Activated naive CD8-positive, alpha-beta T cell (primary cell): ENCODE results near the gene GTF3C4.
"Not testable (repeated sequence)": the region's sequence is repeated elsewhere in the genome, so short reads cannot be mapped to it uniquely, and the experiment has no call there.

Experiments used
- H3K27ac Mint-ChIP-seq: one replicate; pipeline ENCODE4 v1.8.0; 2021; ENCODE audit warnings: mixed read lengths
- H3K27me3 Mint-ChIP-seq: one replicate; pipeline ENCODE4 v1.8.0; 2021; ENCODE audit warnings: mixed read lengths
- H3K36me3 Mint-ChIP-seq: one replicate; pipeline ENCODE4 v1.8.0; 2021; ENCODE audit warnings: mixed read lengths
- H3K4me1 Mint-ChIP-seq: one replicate; pipeline ENCODE4 v1.8.0; 2021; ENCODE audit warnings: low read depth, mixed read lengths
- H3K4me3 Mint-ChIP-seq: one replicate; pipeline ENCODE4 v1.8.0; 2021; ENCODE audit warnings: mild to moderate bottlenecking, mixed read lengths
- H3K9me3 Mint-ChIP-seq: one replicate; pipeline ENCODE4 v1.8.0; 2021; ENCODE audit warnings: low read depth, mixed read lengths

The GTF3C4 gene

DNA sequence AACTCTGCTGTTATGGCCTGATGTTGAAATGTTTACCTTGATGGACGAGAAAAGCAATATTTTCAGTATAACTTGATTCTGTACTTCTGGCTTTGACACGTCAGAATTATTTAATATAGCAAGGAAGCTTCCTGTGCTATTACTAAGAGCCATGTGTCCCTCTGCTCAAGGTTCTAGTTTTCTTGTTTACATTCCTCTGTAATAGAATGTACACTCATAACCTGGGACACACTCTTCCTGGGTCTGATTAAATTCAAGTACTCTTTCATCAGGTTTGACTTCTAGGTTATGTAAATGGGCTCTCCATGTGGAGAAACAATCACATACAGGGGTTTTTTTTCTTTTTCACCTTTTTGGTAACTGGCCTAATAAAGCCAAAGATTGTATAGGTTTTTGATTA lies 33.1 kb downstream of the GTF3C4 start:
- Mint-ChIP-seq H3K9me3 (peaks cover 3% of the 10 kb centered on the region), H3K36me3 (peaks cover 3% of the 10 kb centered on the region), H3K4me1 (no peaks in the 10 kb centered on the region), H3K4me3 (no peak overlapping the region), H3K27me3 (peaks cover 2% of the 10 kb centered on the region), H3K27ac (no peak overlapping the region)

DNA sequence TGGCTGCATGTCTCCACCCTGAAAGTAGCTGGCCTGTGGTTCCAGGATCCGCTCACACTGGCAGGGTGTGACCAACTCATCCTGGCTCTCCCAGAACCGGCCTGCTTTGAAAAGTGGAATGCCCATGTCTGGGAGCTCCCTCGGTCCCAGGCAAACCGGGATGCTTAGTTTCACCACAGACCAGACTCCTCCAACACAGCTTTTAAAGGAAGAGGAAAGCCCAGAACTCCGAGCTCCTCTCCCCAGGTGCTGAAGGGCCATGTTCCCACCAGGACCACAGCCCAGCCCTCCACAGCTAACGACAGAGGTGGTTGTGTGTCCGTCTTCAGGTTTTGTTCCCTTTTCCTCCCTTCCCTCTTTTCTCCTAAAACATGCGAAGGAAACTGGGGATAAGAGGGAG lies 38.0 kb downstream of the GTF3C4 start:
- H3K36me3 Mint-ChIP-seq: no peaks in the 10 kb centered on the region
- H3K27me3 Mint-ChIP-seq: no peaks in the 10 kb centered on the region
- H3K4me3 Mint-ChIP-seq: no peak overlapping the region
- H3K4me1 Mint-ChIP-seq: no peaks in the 10 kb centered on the region
- no peaks in the 10 kb centered on the region for H3K9me3 Mint-ChIP-seq
- H3K27ac Mint-ChIP-seq: no peak overlapping the region

DNA sequence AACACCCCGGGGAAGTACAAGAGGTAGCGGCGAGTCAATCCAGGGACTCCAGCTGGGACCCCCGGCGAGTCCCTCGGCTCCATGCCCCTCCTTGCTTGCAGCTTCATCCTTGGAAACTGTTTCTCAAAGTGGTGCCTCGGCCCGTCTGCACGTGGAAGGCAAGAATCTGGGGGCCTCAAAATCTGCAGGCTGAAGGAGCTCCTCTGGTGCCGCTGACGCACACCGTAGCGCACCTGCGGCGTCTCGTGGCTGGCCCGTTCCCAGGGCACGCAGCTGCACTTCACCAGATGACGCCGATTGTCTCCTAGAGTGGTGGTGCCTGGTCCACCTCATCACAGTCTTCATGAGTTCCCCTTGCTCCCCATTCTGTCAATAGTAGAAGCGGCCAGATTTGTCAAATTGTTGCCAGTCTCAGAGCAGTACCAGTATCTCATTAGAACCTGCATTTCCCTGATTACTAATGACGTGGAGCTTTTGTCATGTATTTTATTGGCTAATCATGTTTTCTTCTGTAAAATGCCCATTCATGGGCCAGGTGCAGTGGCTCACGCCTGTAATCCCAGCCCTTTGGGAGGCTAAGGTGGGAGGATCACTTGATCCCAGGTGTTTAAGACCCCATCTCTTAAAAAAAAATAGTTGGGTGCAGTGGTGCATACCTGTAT lies 38.6 kb downstream of the GTF3C4 start:
- Mint-ChIP-seq H3K9me3 (no peaks in the 10 kb centered on the region), H3K36me3 (no peaks in the 10 kb centered on the region), H3K27me3 (peaks cover 3% of the 10 kb centered on the region), H3K4me1 (no peaks in the 10 kb centered on the region), H3K27ac (no peak overlapping the region), H3K4me3 (no peak overlapping the region)

DNA sequence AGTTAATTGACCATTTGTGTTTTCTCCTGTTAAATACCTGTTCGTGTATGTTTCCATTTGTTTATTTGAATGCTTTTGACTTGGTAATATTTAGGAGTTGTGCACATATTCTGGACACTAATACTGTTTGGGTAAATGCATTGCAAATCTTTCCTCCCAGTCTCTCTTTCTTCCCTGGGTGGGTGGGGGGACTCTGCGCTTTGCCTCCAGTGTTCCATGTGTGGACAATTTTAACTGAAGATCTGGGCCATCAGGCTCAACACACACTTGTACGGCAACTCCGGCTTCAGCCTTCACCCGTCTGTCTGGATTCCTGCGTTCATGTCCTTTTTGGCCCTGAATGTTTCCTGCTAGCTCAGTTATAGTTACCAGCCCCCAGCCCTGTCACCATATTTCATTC lies 40.1 kb downstream of the GTF3C4 start:
- Mint-ChIP-seq H3K4me1 (no peaks in the 10 kb centered on the region), H3K27ac (no peak overlapping the region), H3K9me3 (no peaks in the 10 kb centered on the region), H3K36me3 (no peaks in the 10 kb centered on the region), H3K27me3 (peaks cover 3% of the 10 kb centered on the region), H3K4me3 (no peak overlapping the region)

DNA sequence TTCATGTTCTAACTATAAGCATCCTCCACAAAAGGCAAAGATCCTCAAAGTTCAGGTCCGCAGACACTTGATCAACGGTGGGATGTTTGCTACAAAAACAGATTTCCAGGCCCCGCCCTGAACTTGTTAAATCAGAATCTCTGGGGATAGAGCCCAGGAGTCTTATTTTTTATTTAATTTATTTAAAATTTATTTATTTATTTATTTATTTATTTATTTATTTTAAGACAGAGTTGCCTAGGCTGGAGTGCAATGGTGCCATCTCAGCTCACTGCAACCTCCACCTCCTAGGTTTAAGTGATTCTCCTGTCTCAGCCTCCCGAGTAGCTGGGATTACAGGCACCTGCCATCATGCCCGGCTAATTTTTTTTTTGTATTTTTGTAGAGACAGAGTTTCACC lies 40.9 kb downstream of the GTF3C4 start:
- not testable (repeated sequence) for H3K36me3 Mint-ChIP-seq, H3K27me3 Mint-ChIP-seq, H3K27ac Mint-ChIP-seq, H3K4me1 Mint-ChIP-seq, H3K4me3 Mint-ChIP-seq, H3K9me3 Mint-ChIP-seq

DNA sequence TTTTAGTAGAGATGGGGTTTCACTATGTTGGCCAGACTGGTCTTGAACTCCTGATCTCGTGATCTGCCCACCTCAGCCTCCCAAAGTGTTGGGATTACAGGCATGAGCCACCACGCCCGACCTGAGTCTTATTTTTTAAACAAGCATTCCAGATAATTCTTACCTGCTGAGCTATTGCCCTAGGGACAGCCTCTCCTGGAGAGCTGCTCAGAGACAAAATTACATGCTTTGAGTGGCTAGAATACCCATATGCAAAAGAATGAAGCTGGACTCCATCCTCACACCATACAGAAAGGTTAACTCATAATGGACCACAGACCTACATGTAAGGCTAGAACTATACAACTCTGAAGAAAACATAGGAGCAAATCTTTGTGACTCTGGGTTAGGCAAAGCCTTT lies 41.6 kb downstream of the GTF3C4 start:
- Mint-ChIP-seq H3K36me3 (no peaks in the 10 kb centered on the region), H3K9me3 (no peaks in the 10 kb centered on the region), H3K27me3 (peaks cover 3% of the 10 kb centered on the region), H3K27ac (no peak overlapping the region), H3K4me1 (no peaks in the 10 kb centered on the region), H3K4me3 (no peak overlapping the region)

DNA sequence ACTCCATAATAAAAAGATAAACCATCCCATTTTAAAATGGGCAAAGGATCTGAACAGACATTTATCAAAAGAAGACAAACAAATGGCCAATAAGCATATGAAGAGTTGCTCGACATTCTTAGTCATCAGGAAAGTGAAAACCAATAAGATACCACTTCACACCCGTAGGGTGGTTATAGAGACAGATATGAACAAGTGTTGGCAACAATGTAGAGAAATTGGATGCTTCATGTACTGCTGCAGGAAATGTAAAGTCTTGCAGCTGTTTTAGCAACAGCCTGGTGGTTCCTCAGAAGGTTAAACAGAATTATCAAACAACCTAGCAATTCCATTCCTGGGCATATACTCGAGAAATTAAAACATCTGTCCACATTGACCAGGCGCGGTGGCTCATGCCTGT lies 42.5 kb downstream of the GTF3C4 start:
- no peak overlapping the region for H3K4me3 Mint-ChIP-seq
- no peaks in the 10 kb centered on the region for H3K36me3 Mint-ChIP-seq
- no peak overlapping the region for H3K27ac Mint-ChIP-seq
- peaks cover 3% of the 10 kb centered on the region for H3K4me1 Mint-ChIP-seq
- H3K27me3 Mint-ChIP-seq: peaks cover 8% of the 10 kb centered on the region
- H3K9me3 Mint-ChIP-seq: no peaks in the 10 kb centered on the region

DNA sequence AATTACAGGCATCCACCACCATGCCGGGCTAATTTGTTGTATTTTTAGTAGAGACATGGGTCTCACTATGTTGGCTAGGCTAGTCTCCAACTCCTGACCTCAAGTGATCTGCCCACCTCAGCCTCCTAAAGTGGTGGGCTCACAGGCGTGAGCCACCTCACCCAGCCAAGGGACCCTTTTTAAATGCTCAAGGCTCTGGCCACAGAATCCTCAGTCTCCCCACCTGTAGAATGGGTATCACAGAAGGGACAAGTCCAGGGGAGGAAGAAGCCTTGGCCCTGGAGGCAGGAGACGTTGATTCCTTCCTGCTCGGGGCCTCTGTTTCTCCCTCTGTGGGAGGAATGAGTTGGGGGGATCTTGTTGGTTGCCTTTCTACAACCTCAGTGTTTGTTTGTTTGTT lies 45.7 kb downstream of the GTF3C4 start:
- Mint-ChIP-seq H3K36me3 (no peaks in the 10 kb centered on the region), H3K4me3 (no peak overlapping the region), H3K9me3 (no peaks in the 10 kb centered on the region), H3K27me3 (peaks cover 18% of the 10 kb centered on the region), H3K4me1 (peaks cover 10% of the 10 kb centered on the region), H3K27ac (no peak overlapping the region)

DNA sequence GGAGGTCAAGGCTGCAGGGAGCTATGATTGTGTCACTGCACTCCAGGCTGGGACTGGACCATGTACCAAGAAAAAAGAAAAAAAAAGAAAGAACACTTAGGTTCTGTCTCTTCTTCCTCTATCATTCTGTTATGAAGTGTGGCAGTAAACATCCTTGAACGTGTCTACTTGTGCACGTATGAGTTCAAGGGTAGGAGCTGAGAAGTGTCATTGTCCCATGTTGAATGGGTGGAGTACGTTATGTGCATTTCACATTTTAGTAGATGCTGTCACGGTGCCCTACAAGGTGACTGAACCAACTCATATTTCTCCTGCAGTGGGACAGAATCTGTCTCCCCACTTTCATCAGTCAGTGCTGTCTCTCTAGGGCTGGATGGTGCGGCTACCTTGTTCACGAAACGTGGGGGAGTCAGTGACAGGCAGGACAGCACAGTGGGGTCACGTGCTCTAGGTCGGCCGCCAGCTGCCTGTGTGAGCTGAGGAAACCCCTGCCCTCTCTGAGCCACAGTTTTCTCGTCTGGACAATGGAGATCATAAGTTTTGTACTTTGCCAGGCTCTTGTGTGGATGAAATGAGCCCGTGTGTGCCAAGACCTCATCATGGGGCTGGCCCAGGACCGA lies 47.2 kb downstream of the GTF3C4 start:
- Mint-ChIP-seq H3K9me3 (no peaks in the 10 kb centered on the region), H3K36me3 (no peaks in the 10 kb centered on the region), H3K27ac (no peak overlapping the region), H3K4me3 (no peak overlapping the region), H3K27me3 (peaks cover 18% of the 10 kb centered on the region), H3K4me1 (peaks cover 10% of the 10 kb centered on the region)

DNA sequence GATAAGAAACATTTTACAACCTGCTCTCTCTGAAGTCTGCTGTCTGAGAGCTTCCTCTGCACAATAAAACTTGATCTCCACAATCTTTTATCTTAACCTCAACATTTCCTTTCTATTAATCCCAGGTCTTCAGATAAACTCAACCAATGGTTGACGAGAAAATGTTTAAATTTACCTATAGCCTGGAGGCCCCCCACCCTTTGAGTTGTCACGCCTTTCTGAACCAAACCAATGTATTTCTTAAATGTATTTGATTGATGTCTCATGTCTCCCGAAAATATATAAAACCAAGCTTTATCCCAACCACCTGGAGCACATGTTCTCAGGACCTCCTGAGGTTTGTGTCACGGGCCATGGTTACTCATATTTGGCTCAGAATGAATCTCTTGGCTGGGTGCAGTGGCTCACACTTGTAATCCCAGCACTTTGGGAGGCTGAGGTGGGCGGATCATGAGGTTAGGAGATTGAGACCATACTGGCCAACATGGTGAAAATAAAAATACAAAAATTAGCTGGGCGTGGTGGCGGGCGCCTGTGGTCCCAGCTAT lies 48.2 kb downstream of the GTF3C4 start:
- not testable (repeated sequence) for H3K27ac Mint-ChIP-seq, H3K4me1 Mint-ChIP-seq, H3K36me3 Mint-ChIP-seq, H3K9me3 Mint-ChIP-seq, H3K4me3 Mint-ChIP-seq
- peaks cover 19% of the 10 kb centered on the region for H3K27me3 Mint-ChIP-seq

DNA sequence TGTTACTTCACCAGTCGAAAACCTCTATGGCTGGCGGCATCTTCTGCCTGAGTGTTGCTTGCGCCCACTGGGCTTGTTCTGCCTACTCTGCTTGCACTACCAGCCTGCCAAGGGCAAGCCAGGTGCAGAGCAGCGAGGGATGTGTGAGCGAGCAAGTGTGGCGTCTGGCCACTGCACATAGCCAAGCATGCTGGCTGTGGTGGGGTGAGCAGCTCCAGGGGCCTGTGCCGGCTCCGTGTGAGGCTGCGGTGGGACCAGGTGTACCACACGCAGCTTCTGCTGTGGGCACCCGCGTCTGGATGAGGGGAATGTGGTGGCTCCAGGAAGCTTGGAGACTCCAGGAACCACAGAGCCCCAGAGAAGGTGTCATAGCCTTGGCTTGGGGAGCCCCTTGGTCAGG lies 51.4 kb downstream of the GTF3C4 start:
- Mint-ChIP-seq H3K27me3 (peaks cover 18% of the 10 kb centered on the region), H3K4me3 (no peak overlapping the region), H3K9me3 (no peaks in the 10 kb centered on the region), H3K36me3 (no peaks in the 10 kb centered on the region), H3K27ac (no peak overlapping the region), H3K4me1 (peaks cover 10% of the 10 kb centered on the region)

DNA sequence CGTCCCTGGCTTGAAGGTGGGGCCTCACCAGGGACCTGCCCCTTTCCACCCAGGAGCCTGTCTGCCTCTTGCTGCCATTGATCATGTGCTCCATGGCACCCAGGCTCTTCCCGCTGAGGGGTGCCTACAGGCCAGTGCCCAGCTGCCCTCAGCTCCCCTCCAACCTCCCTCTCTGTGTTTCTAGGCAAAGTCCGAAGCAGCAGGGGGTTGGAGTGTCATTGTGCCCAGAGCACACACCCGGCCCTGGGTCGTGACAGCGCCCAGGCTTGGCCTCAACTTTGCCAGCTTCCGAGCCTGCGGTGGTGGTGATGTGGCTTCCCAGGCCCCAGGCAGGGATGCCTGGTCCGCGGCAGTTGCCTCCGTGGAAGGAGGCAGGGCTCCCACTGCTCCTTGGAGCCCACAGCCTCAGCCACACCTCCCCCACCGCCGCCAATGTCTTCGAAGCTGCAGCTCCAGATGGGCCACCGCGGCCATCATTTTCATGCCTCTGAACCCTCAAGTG lies 52.4 kb downstream of the GTF3C4 start:
- peaks cover 8% of the 10 kb centered on the region for H3K4me1 Mint-ChIP-seq
- H3K27me3 Mint-ChIP-seq: peaks cover 13% of the 10 kb centered on the region
- no peaks in the 10 kb centered on the region for H3K9me3 Mint-ChIP-seq
- no peak overlapping the region for H3K27ac Mint-ChIP-seq
- no peaks in the 10 kb centered on the region for H3K36me3 Mint-ChIP-seq
- H3K4me3 Mint-ChIP-seq: no peak overlapping the region

DNA sequence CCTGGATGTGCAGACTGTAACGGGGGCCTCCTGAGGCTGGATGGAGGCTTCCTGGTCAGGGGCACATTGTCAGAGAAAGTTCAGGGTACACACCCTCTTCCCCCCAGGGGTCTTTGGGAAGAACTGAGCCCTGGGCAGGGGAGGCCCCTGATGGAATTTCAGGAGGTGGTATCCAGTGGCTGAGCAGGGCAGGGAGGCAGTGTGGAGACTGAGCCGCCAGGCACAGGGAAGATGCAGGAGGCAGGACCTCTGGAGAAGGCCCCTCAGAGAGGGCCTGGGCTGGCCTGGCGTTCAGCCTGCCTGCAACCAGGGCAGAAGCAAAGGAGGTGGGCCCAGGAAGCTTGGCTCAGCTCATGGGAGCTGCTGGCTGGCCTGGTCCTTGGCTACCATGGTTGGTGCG lies 53.5 kb downstream of the GTF3C4 start:
- H3K4me3 Mint-ChIP-seq: no peak overlapping the region
- H3K36me3 Mint-ChIP-seq: no peaks in the 10 kb centered on the region
- no peaks in the 10 kb centered on the region for H3K4me1 Mint-ChIP-seq
- H3K27ac Mint-ChIP-seq: no peak overlapping the region
- H3K9me3 Mint-ChIP-seq: no peaks in the 10 kb centered on the region
- peaks cover 8% of the 10 kb centered on the region for H3K27me3 Mint-ChIP-seq

DNA sequence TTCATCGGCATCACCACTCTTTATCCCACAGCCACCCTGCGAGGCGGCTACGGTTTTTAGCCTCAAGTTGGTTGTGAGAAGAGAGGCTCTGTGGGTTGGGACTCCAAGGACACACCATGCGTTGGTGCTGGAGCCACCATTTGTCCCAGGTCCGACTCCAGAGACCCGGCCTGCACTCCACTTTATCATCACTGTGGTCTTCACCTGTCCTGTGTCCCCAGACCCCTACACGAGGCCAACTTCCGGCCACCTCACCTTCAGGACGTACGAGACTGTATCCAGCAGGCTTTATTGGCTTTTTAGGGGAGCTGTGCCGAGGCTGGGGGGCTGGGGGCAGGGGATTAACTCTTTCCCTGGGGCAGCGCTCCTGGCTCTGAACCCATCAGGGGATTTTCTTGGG lies 55.0 kb downstream of the GTF3C4 start:
- Mint-ChIP-seq H3K27me3 (peaks cover 3% of the 10 kb centered on the region), H3K9me3 (no peaks in the 10 kb centered on the region), H3K36me3 (no peaks in the 10 kb centered on the region), H3K27ac (no peak overlapping the region), H3K4me1 (no peaks in the 10 kb centered on the region), H3K4me3 (no peak overlapping the region)

DNA sequence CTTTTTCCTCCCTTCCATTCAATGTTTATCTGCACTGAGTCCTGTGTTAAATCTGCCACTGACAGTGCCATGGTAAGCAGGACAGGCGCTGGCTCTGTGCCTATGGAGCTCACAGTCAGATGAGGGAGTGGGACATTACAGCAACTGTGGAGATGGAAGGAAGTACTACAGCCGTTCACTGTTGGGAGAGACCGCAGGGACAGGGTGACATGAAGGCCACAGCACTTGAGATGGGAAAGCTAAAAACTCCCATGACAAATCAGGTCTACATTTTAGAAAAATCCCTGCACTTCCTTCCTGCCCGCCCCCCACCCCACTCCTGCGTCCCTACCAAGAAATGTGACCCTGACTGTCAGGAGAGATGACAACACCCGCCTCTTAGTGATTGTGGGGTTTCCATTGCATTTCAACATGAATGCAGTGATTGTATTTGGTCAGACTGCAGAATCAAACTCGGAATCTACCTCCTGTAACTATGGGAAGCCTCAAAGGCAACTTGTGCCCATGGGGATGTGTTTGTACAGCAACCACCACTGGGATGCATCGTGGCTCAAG lies 56.4 kb downstream of the GTF3C4 start:
- no peak overlapping the region for H3K4me3 Mint-ChIP-seq
- H3K9me3 Mint-ChIP-seq: no peaks in the 10 kb centered on the region
- peaks cover 3% of the 10 kb centered on the region for H3K27me3 Mint-ChIP-seq
- no peaks in the 10 kb centered on the region for H3K36me3 Mint-ChIP-seq
- no peaks in the 10 kb centered on the region for H3K4me1 Mint-ChIP-seq
- no peak overlapping the region for H3K27ac Mint-ChIP-seq
